ENCODE data around the gene CREBZF. TPM values are rescaled to one million over a fixed set of nuclear protein-coding genes. Genes with fewer than 3 reads are reported as not detected.
"Not testable (repeated sequence)": the region's sequence is repeated elsewhere in the genome, so short reads cannot be mapped to it uniquely, and the experiment has no call there.

CREBZF gene
- total RNA-seq, 1 experiment from 2014 or later = 31.0 TPM

- H3K4me3 Mint-ChIP-seq (ENCODE audit: low read depth, unreplicated experiment) = peak overlapping the region; percentile 87
- peaks cover 58% of the 10 kb centered on the region for H3K36me3 Mint-ChIP-seq (ENCODE audit: insufficient read depth, unreplicated experiment)
- H3K4me1 Mint-ChIP-seq (ENCODE audit: low read depth, unreplicated experiment) = no peaks in the 10 kb centered on the region
- intact Hi-C loops (cut with micrococcal nuclease; ENCODE audit: unreplicated experiment) = loop anchor here (5.0 kb wide), 1 partner anchor 65 kb away; no protein-coding TSS in a partner anchor
- DNase-seq = no peak
- CTCF ChIA-PET = no interaction called here
- no peaks in the 10 kb centered on the region for H3K9me3 Mint-ChIP-seq (ENCODE audit: low read depth, unreplicated experiment)
- no TSS peak for BruUV-seq (replicated peaks)
- TF ChIP-seq CTCF (IDR thresholded peaks at IDR 0.05; ENCODE audit: unreplicated experiment) = no peak
- no peaks in the 10 kb centered on the region for H3K27me3 Mint-ChIP-seq (ENCODE audit: unreplicated experiment)
- H3K27ac Mint-ChIP-seq (ENCODE audit: unreplicated experiment) = no peak overlapping the region
Observed at GRCh38 chr11:85661972-85662664, 2.8 kb downstream of the CREBZF start.

- no peak for TF ChIP-seq CTCF (IDR thresholded peaks at IDR 0.05; ENCODE audit: unreplicated experiment)
- Mint-ChIP-seq H3K27me3 (ENCODE audit: unreplicated experiment) (no peaks in the 10 kb centered on the region), H3K9me3 (ENCODE audit: low read depth, unreplicated experiment) (no peaks in the 10 kb centered on the region), H3K27ac (ENCODE audit: unreplicated experiment) (no peak overlapping the region), H3K36me3 (ENCODE audit: insufficient read depth, unreplicated experiment) (peaks cover 34% of the 10 kb centered on the region), H3K4me3 (ENCODE audit: low read depth, unreplicated experiment) (no peak overlapping the region), H3K4me1 (ENCODE audit: low read depth, unreplicated experiment) (peaks cover 8% of the 10 kb centered on the region)
- CTCF ChIA-PET = no interaction called here
- BruUV-seq (replicated peaks) = no TSS peak
- no peak for DNase-seq
- intact Hi-C loops (cut with micrococcal nuclease; ENCODE audit: unreplicated experiment) = no loop called here
Observed at GRCh38 chr11:85658180-85658579, 6.7 kb downstream of the CREBZF start.

GRCh38 chr11:85656777-85657176, 8.2 kb downstream of the CREBZF start:
- Mint-ChIP-seq H3K9me3 (ENCODE audit: low read depth, unreplicated experiment) (no peaks in the 10 kb centered on the region), H3K27ac (ENCODE audit: unreplicated experiment) (no peak overlapping the region), H3K27me3 (ENCODE audit: unreplicated experiment) (no peaks in the 10 kb centered on the region), H3K4me3 (ENCODE audit: low read depth, unreplicated experiment) (no peak overlapping the region), H3K4me1 (ENCODE audit: low read depth, unreplicated experiment) (peaks cover 11% of the 10 kb centered on the region), H3K36me3 (ENCODE audit: insufficient read depth, unreplicated experiment) (peaks cover 23% of the 10 kb centered on the region)
- BruUV-seq (replicated peaks) = no TSS peak
- intact Hi-C loops (cut with micrococcal nuclease; ENCODE audit: unreplicated experiment) = no loop called here
- no peak for TF ChIP-seq CTCF (IDR thresholded peaks at IDR 0.05; ENCODE audit: unreplicated experiment)
- CTCF ChIA-PET = interaction anchor here (0.5 kb wide), 1 partner anchor 244 kb away, joined by 3 read pairs; no protein-coding TSS in a partner anchor
- no peak for DNase-seq

GRCh38 chr11:85654343-85654742, 10.6 kb downstream of the CREBZF start:
- BruUV-seq (replicated peaks); H3K9me3 Mint-ChIP-seq (ENCODE audit: low read depth, unreplicated experiment); H3K27ac Mint-ChIP-seq (ENCODE audit: unreplicated experiment); H3K4me3 Mint-ChIP-seq (ENCODE audit: low read depth, unreplicated experiment); DNase-seq; H3K27me3 Mint-ChIP-seq (ENCODE audit: unreplicated experiment); intact Hi-C loops (cut with micrococcal nuclease; ENCODE audit: unreplicated experiment); H3K36me3 Mint-ChIP-seq (ENCODE audit: insufficient read depth, unreplicated experiment); CTCF ChIA-PET: not testable (repeated sequence)
- H3K4me1 Mint-ChIP-seq (ENCODE audit: low read depth, unreplicated experiment) = peaks cover 11% of the 10 kb centered on the region

GRCh38 chr11:85652786-85653447, 12.0 kb downstream of the CREBZF start:
- BruUV-seq (replicated peaks) = no TSS peak
- Mint-ChIP-seq H3K27ac (ENCODE audit: unreplicated experiment) (no peak overlapping the region), H3K27me3 (ENCODE audit: unreplicated experiment) (no peaks in the 10 kb centered on the region), H3K36me3 (ENCODE audit: insufficient read depth, unreplicated experiment) (peaks cover 13% of the 10 kb centered on the region), H3K4me3 (ENCODE audit: low read depth, unreplicated experiment) (no peak overlapping the region), H3K9me3 (ENCODE audit: low read depth, unreplicated experiment) (no peaks in the 10 kb centered on the region), H3K4me1 (ENCODE audit: low read depth, unreplicated experiment) (peaks cover 11% of the 10 kb centered on the region)
- no peak for DNase-seq
- TF ChIP-seq CTCF (IDR thresholded peaks at IDR 0.05; ENCODE audit: unreplicated experiment) = no peak
- intact Hi-C loops (cut with micrococcal nuclease; ENCODE audit: unreplicated experiment) = no loop called here
- CTCF ChIA-PET = no interaction called here
